Nephron (organoid): ENCODE measurements around the gene PPBP.

Experiments
- H3K27ac Mint-ChIP-seq, 3 experiments: 2 replicates each; pipeline ENCODE4 v1.8.0; 2020; ENCODE audit warnings: mixed read lengths in 3 of 3, mild to moderate bottlenecking in 2 of 3, moderate library complexity in 1 of 3
- H3K27me3 Mint-ChIP-seq: 2 replicates; pipeline ENCODE4 v1.8.0; 2021; ENCODE audit warnings: low read depth, mild to moderate bottlenecking, moderate library complexity, mixed read lengths
- H3K36me3 Mint-ChIP-seq: 2 replicates; pipeline ENCODE4 v1.8.0; 2020; ENCODE audit warnings: low read depth, mixed read lengths
- H3K4me1 Mint-ChIP-seq: 2 replicates; pipeline ENCODE4 v1.8.0; 2020; ENCODE audit warnings: mixed read lengths
- H3K4me3 Mint-ChIP-seq, 3 experiments: 2 replicates each; pipeline ENCODE4 v1.8.0; 2020; ENCODE audit warnings: mild to moderate bottlenecking in 3 of 3, mixed read lengths in 3 of 3, moderate library complexity in 2 of 3
- H3K9me3 Mint-ChIP-seq: 2 replicates; pipeline ENCODE4 v1.8.0; 2020; ENCODE audit warnings: mixed read lengths
- TF ChIP-seq, protein P1 (sequence below), 3 experiments: fragments of 200-600 bp; sonication (generic); IDR thresholded peaks; one replicate each; pipeline ENCODE4 v1.5.0; 2021; ENCODE audit warnings: antibody characterized with exemption in 3 of 3; ENCODE audit not compliant: unreplicated experiment in 3 of 3

Gene PPBP

DNA sequence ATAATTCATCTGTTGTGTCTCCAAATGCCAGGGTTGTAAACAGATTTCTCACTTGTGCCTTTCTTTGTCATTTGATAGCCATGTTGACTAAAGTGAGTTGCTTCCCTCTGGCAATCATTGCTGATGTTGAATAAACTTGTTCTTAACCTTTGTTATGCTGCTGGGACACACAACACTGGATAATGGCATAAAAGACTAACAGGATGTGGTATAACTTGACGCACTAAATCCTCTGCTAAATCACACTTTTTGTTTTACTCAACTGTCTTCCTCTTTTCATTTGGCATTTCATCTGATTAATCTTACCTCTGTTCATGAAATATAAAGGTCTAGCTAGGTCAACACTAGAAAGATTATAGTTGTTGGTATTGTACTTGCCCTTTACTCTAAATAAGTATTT is 28.1 kb upstream of the PPBP start:
- no peaks in the 10 kb centered on the region for H3K27me3 Mint-ChIP-seq
- H3K4me3 Mint-ChIP-seq: no peak overlapping the region
- TF ChIP-seq, protein P1, sequence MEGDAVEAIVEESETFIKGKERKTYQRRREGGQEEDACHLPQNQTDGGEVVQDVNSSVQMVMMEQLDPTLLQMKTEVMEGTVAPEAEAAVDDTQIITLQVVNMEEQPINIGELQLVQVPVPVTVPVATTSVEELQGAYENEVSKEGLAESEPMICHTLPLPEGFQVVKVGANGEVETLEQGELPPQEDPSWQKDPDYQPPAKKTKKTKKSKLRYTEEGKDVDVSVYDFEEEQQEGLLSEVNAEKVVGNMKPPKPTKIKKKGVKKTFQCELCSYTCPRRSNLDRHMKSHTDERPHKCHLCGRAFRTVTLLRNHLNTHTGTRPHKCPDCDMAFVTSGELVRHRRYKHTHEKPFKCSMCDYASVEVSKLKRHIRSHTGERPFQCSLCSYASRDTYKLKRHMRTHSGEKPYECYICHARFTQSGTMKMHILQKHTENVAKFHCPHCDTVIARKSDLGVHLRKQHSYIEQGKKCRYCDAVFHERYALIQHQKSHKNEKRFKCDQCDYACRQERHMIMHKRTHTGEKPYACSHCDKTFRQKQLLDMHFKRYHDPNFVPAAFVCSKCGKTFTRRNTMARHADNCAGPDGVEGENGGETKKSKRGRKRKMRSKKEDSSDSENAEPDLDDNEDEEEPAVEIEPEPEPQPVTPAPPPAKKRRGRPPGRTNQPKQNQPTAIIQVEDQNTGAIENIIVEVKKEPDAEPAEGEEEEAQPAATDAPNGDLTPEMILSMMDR (IDR thresholded peaks at IDR 0.05; ENCODE audit: unreplicated experiment in 3 of 3): no peak
- H3K4me1 Mint-ChIP-seq: no peaks in the 10 kb centered on the region
- no peaks in the 10 kb centered on the region for H3K36me3 Mint-ChIP-seq
- H3K27ac Mint-ChIP-seq: no peak overlapping the region
- H3K9me3 Mint-ChIP-seq: no peaks in the 10 kb centered on the region

DNA sequence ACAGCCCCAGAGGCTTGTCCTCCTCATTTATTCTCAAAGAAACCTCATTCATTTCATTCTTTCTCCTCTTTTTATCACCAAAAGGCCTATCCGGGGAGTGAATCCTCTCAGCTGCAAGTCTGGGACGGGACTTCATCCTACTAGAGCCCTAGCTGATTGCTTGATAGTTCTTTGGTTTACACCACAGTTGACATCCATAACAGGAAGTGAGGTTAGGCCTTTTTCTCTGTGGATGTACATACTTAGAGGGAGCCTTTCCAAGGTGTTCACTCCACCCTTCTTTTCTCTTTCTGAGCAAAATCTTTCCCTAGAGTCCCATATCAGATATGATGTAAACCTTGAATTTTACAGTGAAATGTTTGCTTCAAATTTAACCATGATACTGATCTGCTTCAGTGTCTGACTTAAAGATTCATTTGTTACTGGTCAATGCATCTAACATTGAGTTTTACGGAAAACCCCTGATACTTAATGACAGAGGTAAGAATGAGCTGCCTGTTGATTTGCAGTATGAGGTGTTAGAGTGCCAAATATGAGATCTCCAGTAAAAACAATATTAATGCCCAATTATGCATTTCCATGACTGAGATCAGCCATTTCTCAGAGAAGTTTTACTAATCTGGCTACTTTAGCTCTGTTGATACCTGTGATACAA is 27.3 kb upstream of the PPBP start:
- H3K27ac Mint-ChIP-seq: no peak overlapping the region
- H3K27me3 Mint-ChIP-seq: no peaks in the 10 kb centered on the region
- H3K4me1 Mint-ChIP-seq: no peaks in the 10 kb centered on the region
- TF ChIP-seq, protein P1 (IDR thresholded peaks at IDR 0.05; ENCODE audit: unreplicated experiment in 3 of 3): no peak
- H3K9me3 Mint-ChIP-seq: no peaks in the 10 kb centered on the region
- H3K4me3 Mint-ChIP-seq: no peak overlapping the region
- no peaks in the 10 kb centered on the region for H3K36me3 Mint-ChIP-seq

DNA sequence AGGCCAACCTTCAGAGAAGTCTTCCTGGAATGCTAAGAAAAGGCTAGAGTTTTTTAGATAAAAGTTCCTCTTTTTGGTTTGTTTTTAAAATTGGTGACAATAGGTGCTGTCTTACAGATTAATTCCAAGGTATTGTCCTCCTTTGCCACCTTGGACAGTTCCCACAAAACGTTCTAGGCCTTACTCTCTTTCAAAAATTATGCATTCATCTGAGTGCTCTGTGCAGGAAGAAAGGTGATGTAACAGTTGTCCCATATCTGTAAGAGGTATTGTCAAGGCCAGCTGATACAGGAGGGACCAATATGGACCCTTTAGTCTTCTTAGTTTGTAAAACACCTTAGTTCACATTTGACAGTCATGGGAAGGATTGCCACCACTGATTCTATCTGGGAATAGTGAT is 26.3 kb upstream of the PPBP start:
- H3K4me1 Mint-ChIP-seq: no peaks in the 10 kb centered on the region

DNA sequence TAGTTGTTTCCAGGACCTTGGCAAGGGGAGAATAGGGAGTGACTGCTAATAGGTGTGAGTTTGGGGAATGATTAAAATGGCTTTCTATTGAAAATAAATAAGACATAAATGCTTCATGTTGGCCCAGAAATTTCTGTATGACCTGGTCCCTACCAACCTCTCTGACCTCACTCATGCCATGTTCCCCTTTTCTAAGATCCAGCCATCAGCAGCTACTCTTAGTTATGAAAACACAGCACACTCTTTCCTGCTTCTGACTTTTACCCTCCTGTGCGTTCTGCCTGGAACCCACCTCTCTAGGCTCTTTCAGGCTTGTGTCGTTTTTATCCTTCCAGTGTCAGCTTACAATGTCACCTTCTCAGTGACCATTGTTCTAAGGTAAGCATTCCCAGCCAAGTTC is 25.3 kb upstream of the PPBP start:
- Mint-ChIP-seq H3K27me3 (no peaks in the 10 kb centered on the region), H3K27ac (no peak overlapping the region), H3K4me3 (no peak overlapping the region), H3K36me3 (no peaks in the 10 kb centered on the region), H3K4me1 (no peaks in the 10 kb centered on the region), H3K9me3 (no peaks in the 10 kb centered on the region)
- TF ChIP-seq, protein P1 (IDR thresholded peaks at IDR 0.05; ENCODE audit: unreplicated experiment in 3 of 3): no peak

More for the DNA sequence above, 26.3 kb upstream of the PPBP start:
- Mint-ChIP-seq H3K36me3 (no peaks in the 10 kb centered on the region), H3K9me3 (no peaks in the 10 kb centered on the region), H3K27ac (no peak overlapping the region), H3K27me3 (no peaks in the 10 kb centered on the region), H3K4me3 (no peak overlapping the region)
- TF ChIP-seq, protein P1 (IDR thresholded peaks at IDR 0.05; ENCODE audit: unreplicated experiment in 3 of 3): no peak

DNA sequence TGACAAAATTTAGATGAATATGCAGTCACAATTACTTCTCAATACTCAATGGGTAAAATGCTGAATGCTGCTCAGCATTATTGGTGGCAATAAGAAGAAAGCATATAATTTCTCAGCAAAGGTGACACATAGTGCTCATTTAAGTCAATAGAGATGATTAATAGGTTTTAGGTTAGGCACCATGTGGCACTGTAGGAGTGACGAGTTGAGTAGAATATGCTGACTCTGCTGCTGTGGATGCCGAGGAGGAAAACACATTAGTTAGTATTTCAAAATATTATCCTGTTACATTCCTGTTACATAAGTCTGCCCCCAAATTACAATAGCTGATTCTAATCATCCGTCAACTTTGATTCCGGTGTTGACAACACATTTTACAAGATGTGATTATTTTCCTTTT is 24.1 kb upstream of the PPBP start:
- H3K4me1 Mint-ChIP-seq: no peaks in the 10 kb centered on the region
- no peak overlapping the region for H3K4me3 Mint-ChIP-seq
- H3K36me3 Mint-ChIP-seq: no peaks in the 10 kb centered on the region
- H3K27me3 Mint-ChIP-seq: no peaks in the 10 kb centered on the region
- TF ChIP-seq, protein P1 (IDR thresholded peaks at IDR 0.05; ENCODE audit: unreplicated experiment in 3 of 3): no peak
- no peak overlapping the region for H3K27ac Mint-ChIP-seq
- no peaks in the 10 kb centered on the region for H3K9me3 Mint-ChIP-seq

DNA sequence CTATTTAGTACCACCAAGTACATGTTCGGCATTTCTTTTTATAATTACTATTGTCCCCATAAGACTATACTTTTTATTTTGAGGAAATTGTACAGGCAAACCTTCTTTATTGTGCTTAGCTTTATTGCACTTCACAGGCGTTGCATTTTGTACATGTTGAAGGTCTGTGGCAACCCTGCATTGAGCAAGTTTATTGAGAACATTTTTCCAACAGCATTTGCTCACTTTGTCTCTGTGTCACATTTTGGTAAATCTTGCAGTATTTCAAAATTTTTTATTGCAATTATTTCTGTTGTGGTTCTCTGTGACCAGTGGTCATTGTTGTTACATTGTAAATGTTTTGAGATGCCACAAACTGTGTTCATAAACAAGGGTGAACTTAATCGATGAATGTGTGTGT is 21.3 kb upstream of the PPBP start:
- Mint-ChIP-seq H3K4me1 (no peaks in the 10 kb centered on the region), H3K4me3 (no peak overlapping the region), H3K36me3 (no peaks in the 10 kb centered on the region), H3K27ac (no peak overlapping the region), H3K9me3 (no peaks in the 10 kb centered on the region), H3K27me3 (no peaks in the 10 kb centered on the region)
- TF ChIP-seq, protein P1 (IDR thresholded peaks at IDR 0.05; ENCODE audit: unreplicated experiment in 3 of 3): no peak
